Measurements from ENCODE around the gene NBPF1.
"Not testable (repeated sequence)": the region's sequence is repeated elsewhere in the genome, so short reads cannot be mapped to it uniquely, and the experiment has no call there.

DNA sequence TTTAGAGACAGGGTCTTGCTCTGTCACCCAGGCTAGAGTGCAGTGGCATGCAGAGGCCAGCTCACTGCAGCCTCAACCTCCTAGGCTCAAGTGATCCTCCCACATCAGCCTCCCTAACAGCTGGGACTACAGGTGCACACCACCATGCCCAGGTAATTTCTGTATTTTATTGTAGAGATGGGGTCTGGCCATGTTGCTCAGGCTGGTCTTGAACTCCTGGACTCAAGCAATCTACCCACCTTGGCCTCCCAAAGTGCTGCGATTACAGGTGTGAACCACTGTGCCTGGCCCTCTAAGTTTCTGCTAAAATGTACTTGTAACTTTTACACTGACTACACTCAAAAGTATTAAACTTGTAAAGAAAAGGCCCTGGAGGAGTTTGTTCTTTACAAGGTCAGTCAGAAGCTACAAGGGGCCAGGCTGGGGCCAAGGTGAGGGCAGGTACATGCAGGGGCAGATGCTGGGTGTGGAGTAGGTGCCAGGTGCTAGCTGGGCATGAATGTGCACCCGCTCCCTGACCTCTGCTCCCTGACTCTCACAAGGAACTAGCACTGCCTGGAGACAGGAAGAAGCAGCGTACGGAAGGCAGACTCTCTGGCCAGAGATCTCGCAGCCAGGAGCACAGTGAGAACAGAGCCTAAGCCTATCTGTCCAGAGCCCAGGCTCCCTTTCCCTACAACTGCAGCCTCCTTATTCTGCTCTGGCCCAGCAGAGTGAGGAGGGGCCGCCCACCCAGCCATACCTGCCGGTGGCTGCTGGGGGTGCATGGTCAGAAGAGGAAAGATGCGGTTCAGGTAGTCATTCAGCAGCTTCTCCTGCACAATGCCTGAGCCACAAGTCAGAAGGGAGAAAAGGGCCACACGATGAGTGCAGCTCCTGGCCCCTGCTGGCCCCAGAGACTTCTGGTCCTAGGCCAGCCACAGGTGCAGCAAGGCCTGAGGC lies 28.9 kb upstream of the NBPF1 start:
- TF ChIP-seq, protein P1, sequence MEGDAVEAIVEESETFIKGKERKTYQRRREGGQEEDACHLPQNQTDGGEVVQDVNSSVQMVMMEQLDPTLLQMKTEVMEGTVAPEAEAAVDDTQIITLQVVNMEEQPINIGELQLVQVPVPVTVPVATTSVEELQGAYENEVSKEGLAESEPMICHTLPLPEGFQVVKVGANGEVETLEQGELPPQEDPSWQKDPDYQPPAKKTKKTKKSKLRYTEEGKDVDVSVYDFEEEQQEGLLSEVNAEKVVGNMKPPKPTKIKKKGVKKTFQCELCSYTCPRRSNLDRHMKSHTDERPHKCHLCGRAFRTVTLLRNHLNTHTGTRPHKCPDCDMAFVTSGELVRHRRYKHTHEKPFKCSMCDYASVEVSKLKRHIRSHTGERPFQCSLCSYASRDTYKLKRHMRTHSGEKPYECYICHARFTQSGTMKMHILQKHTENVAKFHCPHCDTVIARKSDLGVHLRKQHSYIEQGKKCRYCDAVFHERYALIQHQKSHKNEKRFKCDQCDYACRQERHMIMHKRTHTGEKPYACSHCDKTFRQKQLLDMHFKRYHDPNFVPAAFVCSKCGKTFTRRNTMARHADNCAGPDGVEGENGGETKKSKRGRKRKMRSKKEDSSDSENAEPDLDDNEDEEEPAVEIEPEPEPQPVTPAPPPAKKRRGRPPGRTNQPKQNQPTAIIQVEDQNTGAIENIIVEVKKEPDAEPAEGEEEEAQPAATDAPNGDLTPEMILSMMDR (IDR thresholded peaks at IDR 0.05 in 8 of 11, conservative IDR thresholded peaks at IDR 0.05 in 3 of 11) = not testable (repeated sequence)
- not testable (repeated sequence) for TF ChIP-seq POLR2AphosphoS5, POLR2A (IDR thresholded peaks at IDR 0.05)

Measured in spleen (tissue), 7 donors.